ENCODE measurements around the gene WDR82.

Gene WDR82

DNA sequence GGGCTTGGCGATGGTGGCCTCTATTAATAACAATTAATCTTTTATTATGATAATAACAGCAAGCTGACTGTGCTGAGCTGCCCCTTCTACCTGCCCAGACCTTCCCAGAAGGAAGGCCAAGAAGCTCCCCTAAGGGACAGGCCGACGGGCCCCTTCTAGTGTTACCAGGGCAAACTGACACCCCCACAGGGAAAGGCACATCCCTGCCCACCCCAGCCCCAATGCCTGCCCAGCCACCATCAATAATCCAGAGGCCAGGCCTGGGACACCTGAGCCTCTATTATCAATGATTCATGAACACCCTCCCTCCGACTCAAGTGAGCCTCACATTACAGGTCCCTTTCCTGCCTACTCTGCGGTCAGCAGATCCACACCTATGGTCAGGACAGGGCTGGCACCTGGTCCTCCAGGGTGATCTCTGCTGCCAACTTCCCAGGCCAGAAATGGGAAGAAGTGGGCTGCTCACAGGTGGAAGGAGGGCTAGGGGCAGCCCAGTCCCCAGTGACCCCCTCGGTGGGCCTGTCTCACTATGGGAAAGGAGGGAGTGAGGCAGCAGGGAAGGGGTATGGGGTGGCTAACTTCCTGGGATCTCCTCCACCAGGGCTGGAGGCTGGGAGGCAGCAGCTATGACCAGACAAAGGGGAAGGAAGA, 41.3 kb downstream of the WDR82 start:
- no peak for DNase-seq

DNA sequence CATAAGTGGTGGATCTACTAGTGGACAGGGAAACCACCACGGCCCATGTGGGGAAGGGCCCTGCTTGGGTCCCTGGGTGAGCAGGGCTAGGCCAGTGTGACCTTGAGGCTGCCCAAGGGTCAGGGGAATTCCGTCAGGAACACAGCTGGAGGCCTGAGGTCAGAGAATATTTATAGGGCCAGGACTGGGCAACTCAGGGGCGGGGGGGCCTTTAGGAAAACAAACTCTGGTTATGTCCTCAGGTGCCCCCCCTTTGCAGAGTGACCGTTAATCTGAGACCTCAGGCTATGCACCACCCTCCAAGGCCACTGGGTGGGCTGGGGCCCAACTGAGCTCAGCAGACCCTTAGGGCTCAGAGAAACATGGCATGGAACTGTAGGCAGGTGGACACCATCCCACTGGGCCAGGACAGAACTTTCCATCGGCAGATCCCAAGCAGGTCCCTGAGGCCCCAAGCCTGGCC, 42.0 kb downstream of the WDR82 start:
- no peak for DNase-seq

DNA sequence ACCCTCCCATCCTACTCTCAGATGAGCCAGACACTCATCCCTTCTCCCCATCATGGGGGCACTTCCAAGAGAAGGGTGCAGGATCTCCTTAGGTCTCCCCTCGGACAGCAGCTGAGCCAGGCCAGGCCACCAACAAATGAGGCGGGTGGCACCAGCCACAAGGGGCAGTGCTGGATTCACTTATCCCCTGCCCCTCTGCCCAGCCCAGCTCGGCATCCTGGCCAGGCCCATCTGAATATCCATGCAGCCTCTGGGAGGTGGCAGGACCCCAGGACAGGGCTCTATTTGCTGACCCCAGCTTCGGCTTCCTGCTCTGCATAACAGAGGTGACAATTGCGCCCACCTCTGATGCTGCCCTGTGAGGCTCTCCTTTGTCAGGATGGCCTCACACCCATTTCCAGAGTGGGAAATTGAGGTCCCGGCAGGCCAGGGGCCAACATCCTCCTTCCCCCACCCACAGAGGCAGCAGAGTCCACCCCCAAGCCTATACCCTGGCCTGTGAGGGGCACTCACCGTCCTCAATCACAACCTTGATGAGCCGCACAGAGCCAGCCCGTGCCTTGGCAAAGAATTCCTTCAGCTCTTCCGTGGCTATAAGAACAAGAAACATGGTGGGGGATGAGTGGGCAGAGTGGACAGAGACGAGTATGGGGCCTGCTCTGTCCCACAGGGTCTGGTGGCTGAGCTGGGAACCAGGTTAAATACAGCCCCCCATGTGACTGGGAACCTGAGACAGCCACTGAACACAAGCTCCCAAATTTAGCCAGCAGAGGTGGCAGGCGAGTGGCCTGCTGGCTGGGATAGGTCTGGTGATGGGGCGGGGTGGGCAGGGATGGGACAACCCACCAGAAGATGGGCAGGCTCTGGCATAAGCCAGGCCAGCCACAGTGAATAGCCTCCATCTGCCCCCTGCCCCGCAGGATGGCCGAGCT, 43.7 kb downstream of the WDR82 start:
- no peak for DNase-seq

GRCh38 chr3:52233968-52234367, 44.5 kb downstream of the WDR82 start:
- peak in 9 of 14 donors; percentile 23 to 62 (median 38) for DNase-seq

- no peak for DNase-seq
Observed at GRCh38 chr3:52233108-52233591, 45.3 kb downstream of the WDR82 start.

DNA sequence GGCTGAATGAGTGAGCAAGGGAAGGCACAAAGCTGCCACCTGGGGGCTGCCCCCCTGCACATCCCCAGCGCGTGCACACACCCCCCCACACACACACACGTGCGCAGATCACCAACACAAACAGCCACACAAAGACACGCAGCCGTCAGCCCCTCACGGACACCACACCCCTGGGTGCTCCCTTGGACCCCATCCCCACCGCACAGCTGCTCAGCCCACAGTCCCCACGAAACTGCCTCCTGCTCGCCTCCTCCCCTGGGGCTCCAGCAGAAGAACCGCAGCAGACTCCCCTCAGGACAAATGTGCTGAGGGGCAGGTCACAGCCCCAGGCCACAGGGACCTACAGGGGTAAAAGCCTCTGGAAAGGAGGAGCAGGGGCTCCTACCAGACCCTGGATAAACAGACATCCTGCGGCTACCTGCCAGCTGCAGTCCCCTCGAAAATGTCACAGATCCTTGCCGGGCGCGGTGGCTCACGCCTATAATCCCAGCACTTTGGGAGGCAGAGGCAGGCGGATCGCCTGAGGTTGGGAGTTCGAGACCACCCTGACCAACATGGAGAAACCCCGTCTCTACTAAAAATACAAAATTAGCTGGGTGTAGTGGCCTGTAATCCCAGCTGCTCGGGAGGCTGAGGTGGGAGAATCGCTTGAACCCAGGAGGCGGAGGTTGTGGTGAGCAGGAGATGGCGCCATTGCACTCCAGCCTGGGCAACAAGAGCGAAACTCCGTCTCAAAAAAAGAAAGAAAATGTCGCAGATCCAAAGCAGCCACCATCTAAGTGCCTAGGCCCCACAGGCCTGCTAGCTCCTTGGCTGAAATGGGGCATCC, 46.0 kb downstream of the WDR82 start:
- DNase-seq = no peak

DNA sequence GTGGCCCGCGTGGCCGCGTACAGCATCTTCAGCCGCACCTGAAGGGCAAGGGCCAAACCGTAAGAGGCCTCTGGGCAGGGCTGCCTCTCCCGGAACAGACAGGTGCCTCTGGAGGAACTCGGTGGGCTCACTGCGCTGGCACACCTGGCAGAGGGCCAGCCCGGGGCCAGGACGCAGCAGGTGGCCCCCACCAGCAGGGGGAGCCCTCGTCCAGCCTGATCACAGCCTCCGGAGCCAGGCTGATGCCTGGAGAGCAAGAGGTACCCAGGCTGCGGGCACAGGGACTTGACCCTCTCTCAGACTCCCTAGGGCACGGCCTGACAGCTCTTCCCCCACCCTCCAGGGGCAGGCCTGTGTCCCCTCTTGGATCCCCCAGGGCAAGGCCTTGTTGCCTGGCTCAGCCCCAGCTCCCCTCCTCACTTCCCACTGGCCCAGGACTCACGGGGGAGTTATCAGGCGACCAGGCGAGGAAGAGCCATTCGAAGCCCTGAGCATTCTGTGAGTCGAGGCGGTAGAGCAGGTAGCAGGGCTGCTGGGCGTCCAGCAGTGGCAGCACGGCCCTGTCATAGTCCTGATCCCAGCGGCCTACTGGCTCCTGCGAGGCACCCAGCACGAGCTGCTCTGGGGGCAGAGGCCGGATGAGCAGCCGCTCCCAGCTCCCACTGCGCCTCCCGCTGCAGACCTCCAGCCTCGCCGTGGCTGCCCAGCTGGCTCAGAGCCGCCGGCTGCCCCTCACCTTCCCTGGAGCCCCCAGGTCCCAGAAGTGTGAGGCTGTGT, 46.8 kb downstream of the WDR82 start:
- peak in 5 of 14 donors; percentile 18 to 54 (median 32) for DNase-seq

GRCh38 chr3:52230889-52231499, 47.5 kb downstream of the WDR82 start:
- DNase-seq = no peak

DNA sequence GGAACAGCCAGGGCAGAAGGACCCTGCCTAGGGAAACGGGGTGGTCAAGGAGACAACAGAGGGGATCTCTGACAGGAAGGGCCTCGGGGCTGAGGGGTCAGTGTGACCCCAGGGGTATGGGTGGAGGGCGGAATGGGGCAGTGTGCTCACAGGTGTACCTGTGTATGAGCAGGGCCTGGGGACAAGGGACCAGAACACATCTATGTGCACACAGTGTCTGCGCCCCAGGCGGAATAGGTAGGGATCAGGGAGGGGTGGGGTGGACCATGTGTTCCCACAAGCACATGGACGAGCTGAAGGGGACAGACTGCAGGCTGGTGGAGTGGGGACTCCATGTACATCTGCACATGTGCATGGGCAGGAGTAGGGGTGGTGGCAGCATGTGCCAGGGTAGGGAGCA, 48.0 kb downstream of the WDR82 start:
- no peak for DNase-seq

DNA sequence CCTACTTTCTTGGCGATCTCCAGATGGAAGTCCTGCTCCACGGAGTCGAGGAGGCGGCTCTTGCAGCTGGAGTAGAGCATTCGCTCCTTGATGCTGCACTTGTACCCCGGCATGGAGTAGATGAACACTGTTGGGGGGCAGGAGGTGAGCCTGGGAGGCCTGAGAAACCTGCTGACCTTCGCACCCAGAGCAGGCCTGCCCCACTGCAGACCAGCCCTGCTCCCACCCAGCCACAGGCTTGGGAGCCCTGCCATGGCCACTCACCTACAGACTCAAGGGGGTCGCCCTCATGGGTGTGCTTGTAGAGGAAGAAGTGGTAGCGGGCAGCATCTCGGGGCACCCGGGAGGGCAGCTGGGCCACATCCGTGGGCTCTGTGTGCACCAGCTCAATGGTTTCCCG, 48.8 kb downstream of the WDR82 start:
- no peak for DNase-seq

DNA sequence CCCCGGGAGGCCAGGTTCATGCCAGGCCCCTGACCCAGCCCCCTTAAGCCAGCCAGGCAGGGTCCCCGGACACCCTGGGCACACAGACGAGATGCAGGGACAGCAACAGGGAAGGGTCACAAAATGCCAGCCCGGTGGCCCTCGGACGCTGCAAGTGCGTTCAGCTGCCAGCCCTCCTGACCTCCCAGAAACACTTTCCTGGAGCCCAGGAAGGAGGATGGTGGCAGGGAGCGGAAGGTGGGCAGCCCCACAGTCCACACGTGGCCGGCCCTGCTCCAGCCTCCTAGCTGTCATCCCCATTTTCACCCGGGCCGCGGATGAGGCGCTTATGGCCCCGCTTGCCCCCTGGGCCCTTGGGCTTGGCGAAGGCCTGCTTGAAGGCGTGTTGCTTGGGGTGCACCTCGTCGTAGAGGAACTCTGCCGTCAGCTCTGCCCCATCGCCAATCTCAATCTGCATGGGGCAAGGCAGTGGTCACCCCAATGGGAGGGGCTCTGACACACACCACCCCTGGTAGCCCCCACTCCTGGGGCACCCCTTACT, 49.6 kb downstream of the WDR82 start:
- DNase-seq = no peak

GRCh38 chr3:52228266-52228665, 50.2 kb downstream of the WDR82 start:
- DNase-seq = no peak

- no peak for DNase-seq
Observed at GRCh38 chr3:52227766-52228165, 50.7 kb downstream of the WDR82 start.

GRCh38 chr3:52227117-52227516, 51.3 kb downstream of the WDR82 start:
- no peak for DNase-seq

GRCh38 chr3:52226229-52226817, 52.1 kb downstream of the WDR82 start:
- no peak for DNase-seq

GRCh38 chr3:52225452-52226228, 52.8 kb downstream of the WDR82 start, which contains the start of gene TLR9:
Gene TLR9 (minus strand): TSS chr3:52225645. CDS start chr3:52225529, 116 bp downstream.
- no peak for DNase-seq

DNA sequence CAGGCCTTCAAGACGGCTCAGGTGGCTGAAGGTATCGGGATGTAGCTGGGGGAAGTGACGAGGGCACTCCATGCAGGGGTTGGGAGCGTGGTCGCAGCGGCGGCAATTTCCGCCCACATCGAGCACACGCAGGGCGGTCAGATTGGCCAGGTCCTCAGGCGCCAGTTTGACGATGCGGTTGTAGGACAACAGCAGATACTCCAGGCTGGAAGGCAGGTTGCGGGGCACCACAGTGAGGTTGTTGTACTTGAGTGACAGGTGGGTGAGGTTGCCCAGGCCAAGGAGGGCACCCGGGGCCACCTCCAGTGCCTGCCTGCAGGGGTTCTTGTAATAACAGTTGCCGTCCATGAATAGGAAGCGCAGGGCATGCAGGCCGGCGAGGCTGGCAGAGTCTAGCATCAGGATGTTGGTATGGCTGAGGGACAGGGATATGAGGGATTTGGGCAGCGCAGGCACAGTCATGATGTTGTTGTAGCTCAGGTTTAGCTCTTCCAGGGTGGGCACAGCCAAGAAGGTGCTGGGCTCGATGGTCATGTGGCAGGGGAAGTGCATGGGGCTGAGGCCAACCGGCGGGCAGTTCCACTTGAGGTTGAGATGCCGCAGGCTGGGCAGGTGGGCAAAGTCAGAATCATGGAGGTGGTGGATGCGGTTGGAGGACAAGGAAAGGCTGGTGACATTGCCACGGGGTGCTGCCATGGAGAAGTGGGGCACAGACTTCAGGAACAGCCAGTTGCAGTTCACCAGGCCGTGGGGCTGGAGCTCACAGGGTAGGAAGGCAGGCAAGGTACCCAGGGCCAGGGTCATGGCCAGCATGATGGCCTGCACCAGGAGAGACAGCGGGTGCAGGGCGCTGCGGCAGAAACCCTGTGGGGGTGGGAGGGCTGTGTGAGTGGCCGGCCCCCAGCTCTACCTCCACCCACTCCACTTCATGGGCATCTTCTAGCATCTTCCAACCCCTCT, 54.7 kb downstream of the WDR82 start:
- no peak for DNase-seq

All from C1 segment of cervical spinal cord (tissue), 14 donors.